IPS-20b (cell line): ENCODE data around the gene CNOT6.

Experiments used
- H3K27ac ChIP-seq: one replicate; pipeline ENCODE4 v1.5.1; 2013; ENCODE audit warnings: low read length
- H3K27me3 ChIP-seq: 2 replicates; pipeline ENCODE4 v1.6.1; 2013; ENCODE audit warnings: mild to moderate bottlenecking, low read length, inconsistent platforms; ENCODE audit not compliant: insufficient read depth
- H3K36me3 ChIP-seq: 2 replicates; pipeline ENCODE4 v1.6.1; 2013; ENCODE audit warnings: low read depth, mild to moderate bottlenecking, inconsistent platforms, low read length, moderate library complexity; ENCODE audit not compliant: insufficient read depth
- H3K4me1 ChIP-seq: 2 replicates; pipeline ENCODE4 v1.6.1; 2013; ENCODE audit warnings: mild to moderate bottlenecking, control low read depth, inconsistent platforms, low read length, moderate library complexity; ENCODE audit not compliant: insufficient read depth
- H3K4me3 ChIP-seq: 2 replicates; pipeline ENCODE4 v1.5.1; 2013; ENCODE audit warnings: mild to moderate bottlenecking, low read length, inconsistent platforms
- H3K9ac ChIP-seq: 2 replicates; pipeline ENCODE4 v1.6.1; 2013; ENCODE audit warnings: low read depth, mild to moderate bottlenecking, inconsistent platforms, low read length, moderate library complexity
- H3K9me3 ChIP-seq: 2 replicates; pipeline ENCODE4 v1.6.1; 2013; ENCODE audit warnings: mild to moderate bottlenecking, low read depth, low read length, inconsistent platforms; ENCODE audit not compliant: insufficient read depth

Gene CNOT6

DNA sequence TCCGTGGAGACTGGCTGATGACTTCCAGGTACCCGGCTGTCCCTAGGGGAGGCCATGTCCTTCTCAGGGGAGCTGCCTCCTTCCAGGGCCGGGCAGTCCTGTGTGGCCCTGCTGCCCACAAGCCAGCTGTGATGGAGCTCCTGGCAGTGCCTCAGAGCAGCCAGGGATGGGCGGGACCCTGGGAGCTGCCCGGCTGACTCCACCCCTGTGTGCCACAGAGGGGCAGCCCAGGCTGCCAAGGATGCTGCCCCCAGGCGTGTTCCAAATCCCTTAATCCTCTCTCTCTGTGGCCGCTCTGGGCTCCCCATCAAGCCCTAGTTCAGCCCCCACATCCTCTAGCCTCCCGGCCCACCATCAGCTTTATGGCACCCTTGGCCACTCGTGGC is 104.1 kb downstream of the CNOT6 start:
- peaks cover 9% of the 10 kb centered on the region for H3K27me3 ChIP-seq
- H3K36me3 ChIP-seq, result no peaks in the 10 kb centered on the region
- no peaks in the 10 kb centered on the region for H3K9me3 ChIP-seq
- no peak overlapping the region for H3K9ac ChIP-seq
- no peaks in the 10 kb centered on the region for H3K4me1 ChIP-seq
- no peak overlapping the region for H3K27ac ChIP-seq
- H3K4me3 ChIP-seq, result no peak overlapping the region

DNA sequence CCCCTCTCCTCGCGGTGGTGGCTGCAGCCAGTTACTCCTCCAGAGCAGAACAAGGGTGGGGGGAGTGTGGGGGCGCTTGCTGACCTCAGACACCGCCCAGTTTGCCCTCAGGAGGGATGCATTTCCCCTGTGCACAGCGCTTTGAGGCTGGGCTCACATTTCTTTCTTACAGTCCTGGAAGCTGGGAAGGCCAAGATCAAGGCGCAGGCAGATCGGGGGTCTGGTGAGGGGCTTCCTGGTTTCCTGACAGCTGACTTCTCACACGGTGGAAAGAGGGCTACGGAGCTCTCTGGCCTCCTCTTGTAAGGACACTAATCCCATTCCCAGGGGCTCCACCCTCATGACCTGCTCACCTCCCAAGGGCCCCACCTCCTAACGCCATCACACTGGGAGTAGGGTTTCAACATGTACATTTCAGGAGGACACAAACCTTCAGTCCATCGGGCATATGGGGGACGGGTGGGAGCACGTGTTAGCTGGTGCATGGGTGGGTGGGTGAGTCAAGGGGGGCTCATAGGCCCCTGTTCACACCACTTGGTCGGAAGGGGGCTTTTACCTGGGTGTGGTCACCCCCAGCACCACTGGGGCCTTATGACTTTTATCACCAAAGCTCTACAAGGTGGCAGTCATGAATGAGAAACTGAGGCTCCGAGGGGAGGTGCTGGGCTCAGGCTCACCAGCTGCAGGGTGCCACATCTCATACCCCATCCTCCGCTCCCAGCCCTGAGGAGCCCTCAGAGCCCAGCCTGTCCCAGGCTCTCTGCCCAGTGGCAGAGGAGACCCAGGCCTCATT is 104.8 kb downstream of the CNOT6 start:
- H3K9ac ChIP-seq, result no peak overlapping the region
- H3K9me3 ChIP-seq, result no peaks in the 10 kb centered on the region
- H3K4me3 ChIP-seq, result no peak overlapping the region
- no peak overlapping the region for H3K27ac ChIP-seq
- H3K36me3 ChIP-seq, result no peaks in the 10 kb centered on the region
- no peaks in the 10 kb centered on the region for H3K4me1 ChIP-seq
- 0 out of 2 replicates have a peak, but pooled peaks cover 2% of the 10 kb centered on the region for H3K27me3 ChIP-seq

DNA sequence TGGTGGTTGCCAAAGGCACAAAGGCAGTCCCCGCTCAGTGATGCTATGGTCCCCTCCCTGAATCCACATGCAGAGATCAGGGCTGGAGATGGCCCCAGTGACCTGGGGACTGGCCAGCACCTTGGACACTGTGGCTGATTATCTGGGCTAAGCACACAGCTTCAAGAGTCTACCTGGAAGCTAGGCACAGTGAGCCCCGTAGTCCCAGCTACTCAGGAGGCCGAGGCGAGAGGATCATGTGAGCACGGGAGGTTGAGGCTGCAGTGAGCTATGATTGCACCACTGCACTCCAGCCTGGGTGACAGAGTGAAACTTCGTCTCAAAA is 105.4 kb downstream of the CNOT6 start:
- Histone ChIP-seq H3K4me1 (no peaks in the 10 kb centered on the region), H3K9ac (no peak overlapping the region), H3K9me3 (no peaks in the 10 kb centered on the region), H3K36me3 (no peaks in the 10 kb centered on the region), H3K27me3 (no peaks in the 10 kb centered on the region), H3K27ac (no peak overlapping the region), H3K4me3 (no peak overlapping the region)

DNA sequence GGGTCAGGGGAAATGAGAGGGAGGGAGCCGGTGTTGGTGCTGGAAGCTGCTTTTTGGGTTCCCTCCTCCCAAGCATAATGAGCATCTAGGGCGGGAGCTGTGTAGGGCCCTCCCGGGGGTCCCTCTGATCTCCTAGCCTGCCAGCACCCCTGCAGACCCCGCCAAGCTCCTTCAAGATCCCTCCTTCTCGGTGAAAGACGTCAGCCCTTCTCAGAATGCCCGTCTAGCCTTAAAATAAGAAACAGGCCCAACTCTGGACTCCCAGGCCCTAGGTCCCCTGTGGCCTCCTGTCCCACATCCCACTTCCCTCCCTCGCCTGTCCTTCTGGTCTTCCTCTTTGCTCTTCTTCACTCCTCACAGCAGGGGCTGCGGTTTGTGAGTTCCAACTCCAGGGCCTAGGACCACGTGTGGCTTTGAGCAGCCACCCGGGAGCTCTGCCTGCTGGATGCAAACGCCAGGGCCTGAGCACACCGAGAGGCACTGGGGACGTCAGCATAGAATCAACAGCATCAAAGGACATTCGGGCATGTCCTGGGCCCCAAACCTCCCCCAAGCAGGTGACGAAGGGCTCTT is 105.9 kb downstream of the CNOT6 start:
- Histone ChIP-seq H3K4me3 (no peak overlapping the region), H3K27ac (no peak overlapping the region), H3K9me3 (no peaks in the 10 kb centered on the region), H3K36me3 (no peaks in the 10 kb centered on the region), H3K9ac (no peak overlapping the region), H3K27me3 (no peaks in the 10 kb centered on the region), H3K4me1 (no peaks in the 10 kb centered on the region)

DNA sequence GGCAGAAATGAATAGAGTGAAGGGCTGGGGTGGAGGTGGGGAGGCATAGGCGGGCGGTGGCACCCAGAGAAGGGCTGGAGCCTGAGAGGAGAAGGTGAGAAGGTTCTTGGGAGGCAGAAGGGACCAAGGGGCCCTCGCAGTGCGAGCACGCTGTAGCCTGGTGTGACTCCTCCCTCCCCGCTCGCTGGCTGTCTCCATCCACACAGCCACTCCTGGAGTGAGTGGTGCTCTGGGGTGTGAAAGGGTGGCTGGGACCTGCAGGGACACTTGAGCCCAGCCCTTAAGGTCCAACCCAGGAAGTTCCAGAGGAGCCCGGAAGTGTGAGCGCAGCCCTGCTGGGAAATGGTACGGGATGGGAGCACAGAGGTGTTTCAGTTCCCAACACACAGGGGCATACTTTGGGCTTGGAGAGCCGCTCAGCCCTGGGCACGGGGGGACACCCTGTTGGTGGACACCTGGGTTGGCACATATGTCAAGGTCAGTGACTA is 106.4 kb downstream of the CNOT6 start:
- no peak overlapping the region for H3K27ac ChIP-seq
- no peaks in the 10 kb centered on the region for H3K4me1 ChIP-seq
- H3K9ac ChIP-seq, result no peak overlapping the region
- H3K4me3 ChIP-seq, result no peak overlapping the region
- no peaks in the 10 kb centered on the region for H3K27me3 ChIP-seq
- H3K36me3 ChIP-seq, result no peaks in the 10 kb centered on the region
- H3K9me3 ChIP-seq, result no peaks in the 10 kb centered on the region

DNA sequence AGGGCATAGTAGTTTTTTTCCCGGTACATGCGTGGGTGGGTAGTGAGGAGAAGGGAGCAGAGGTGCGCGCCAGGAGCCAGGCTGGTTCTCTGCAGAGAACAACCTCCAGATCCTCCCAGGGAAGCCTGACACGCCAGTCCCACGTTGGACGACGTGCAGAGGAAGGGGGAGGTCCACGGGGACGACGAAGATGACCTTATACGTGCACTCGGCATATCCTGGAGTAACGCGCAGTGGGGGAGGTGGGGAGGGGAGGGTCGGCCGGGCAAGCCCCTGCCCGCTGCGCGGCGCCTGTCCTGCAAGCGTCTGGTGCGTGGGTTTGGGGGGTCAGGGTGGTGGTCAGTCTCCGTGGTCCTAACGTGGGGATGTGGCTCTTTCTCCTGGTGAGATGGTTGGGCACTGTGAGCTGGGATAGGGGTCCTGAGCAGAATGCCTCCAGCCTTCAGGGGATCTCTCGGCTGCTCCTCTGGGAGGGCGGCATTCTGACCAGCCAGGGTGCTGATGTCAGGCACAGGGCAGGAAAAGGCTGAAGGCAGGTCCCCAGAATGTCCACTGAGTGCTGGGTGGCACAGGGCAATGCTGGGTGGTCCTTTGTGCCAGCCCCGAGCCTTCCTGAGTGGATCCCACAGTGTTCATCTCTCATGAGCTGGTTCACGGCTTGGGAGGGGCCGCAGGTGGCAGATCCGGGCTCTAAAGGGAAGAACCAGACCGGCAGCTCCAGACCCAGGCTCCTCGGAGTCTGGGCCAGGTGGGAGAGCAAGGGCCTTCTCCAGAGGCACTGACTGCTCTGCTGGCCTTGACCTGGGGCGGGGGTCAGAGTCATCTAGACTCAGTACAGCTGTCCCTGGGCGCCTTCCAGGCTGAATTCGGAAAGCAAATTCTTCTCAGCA is 107.7 kb downstream of the CNOT6 start:
- H3K4me3 ChIP-seq, result no peak overlapping the region
- no peak overlapping the region for H3K27ac ChIP-seq
- no peaks in the 10 kb centered on the region for H3K4me1 ChIP-seq
- H3K36me3 ChIP-seq, result no peaks in the 10 kb centered on the region
- H3K9ac ChIP-seq, result no peak overlapping the region
- no peaks in the 10 kb centered on the region for H3K27me3 ChIP-seq
- H3K9me3 ChIP-seq, result no peaks in the 10 kb centered on the region

DNA sequence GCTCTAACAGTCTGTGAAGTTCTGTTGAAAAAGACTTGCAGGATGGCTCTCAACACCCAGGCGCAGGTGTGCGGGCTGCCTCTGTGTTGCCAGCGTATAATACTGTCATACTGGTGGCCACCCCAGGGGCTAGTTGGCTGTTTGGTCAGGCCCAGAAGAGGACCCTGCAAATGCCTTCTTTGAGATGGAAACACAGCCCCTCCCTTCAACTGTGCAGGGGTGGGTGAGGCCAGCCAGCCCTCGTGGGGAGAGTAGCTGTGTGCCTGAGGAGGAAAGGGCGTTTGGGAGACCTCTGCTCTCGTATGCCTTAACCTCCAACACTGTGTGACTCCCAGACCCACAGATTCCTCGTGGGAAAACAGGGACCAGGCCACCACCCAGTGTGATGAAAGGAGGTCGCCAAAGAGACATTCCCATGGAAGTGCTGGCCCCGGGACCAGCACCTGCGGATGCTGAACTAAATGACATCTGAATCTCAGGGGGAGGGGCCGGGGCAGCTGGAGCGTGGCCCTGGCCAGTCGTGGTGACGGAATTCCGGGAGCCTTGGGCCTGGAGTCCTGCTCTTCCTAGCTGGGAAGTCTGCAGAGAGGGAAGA is 108.4 kb downstream of the CNOT6 start:
- Histone ChIP-seq H3K9ac (no peak overlapping the region), H3K27me3 (no peaks in the 10 kb centered on the region), H3K9me3 (no peaks in the 10 kb centered on the region), H3K4me3 (no peak overlapping the region), H3K27ac (no peak overlapping the region), H3K36me3 (no peaks in the 10 kb centered on the region), H3K4me1 (no peaks in the 10 kb centered on the region)

DNA sequence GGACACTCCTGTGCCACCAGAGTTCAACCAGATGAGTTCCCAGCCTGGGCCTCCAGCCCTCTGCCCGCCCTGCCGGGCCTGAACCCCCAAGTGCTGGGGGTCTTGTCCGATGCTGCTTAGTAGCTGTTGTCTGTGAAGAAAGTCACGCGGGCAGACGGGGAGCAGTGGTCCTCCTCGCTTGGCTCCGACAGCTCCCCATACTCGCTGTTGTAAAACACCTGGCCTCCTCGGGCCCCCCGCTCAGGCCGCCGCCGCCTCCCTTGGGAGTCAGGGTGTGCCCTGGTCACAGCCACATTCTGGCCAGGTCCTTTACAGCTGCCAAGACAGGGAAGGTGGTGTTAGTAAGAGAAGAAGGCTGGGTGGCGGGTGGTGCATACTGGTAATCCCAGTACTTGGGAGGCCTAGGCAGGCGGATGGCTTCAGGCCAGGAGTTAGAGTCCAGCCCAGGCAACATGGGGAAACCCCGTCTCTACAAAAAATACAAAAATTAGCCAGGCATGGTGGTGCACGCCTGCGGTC is 109.0 kb downstream of the CNOT6 start:
- H3K9me3 ChIP-seq, result no peaks in the 10 kb centered on the region
- H3K27me3 ChIP-seq, result no peaks in the 10 kb centered on the region
- no peak overlapping the region for H3K9ac ChIP-seq
- H3K4me3 ChIP-seq, result no peak overlapping the region
- no peaks in the 10 kb centered on the region for H3K4me1 ChIP-seq
- no peaks in the 10 kb centered on the region for H3K36me3 ChIP-seq
- H3K27ac ChIP-seq, result no peak overlapping the region

DNA sequence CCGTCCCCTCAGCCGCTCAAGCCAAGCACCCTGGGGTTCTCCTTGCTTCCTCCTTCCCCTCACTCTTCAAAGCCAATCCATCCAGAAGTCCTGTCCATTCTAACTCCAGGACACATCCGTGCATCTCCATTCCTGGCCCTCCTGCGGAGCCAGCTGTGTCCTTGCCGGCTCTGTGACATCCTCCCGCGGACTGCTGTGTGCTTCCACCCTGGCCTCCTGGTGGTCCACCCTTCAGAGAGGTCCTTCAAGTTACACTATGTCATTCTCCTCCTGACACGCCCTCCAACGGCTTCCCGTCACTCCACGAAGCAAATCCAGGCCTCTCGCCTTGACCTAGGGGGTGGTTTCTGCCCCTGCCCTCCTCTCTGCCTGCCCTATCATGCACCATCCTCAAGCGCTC is 110.1 kb downstream of the CNOT6 start:
- no peaks in the 10 kb centered on the region for H3K27me3 ChIP-seq
- H3K36me3 ChIP-seq, result no peaks in the 10 kb centered on the region
- H3K4me3 ChIP-seq, result no peak overlapping the region
- H3K9ac ChIP-seq, result no peak overlapping the region
- H3K4me1 ChIP-seq, result no peaks in the 10 kb centered on the region
- H3K27ac ChIP-seq, result no peak overlapping the region
- H3K9me3 ChIP-seq, result no peaks in the 10 kb centered on the region

DNA sequence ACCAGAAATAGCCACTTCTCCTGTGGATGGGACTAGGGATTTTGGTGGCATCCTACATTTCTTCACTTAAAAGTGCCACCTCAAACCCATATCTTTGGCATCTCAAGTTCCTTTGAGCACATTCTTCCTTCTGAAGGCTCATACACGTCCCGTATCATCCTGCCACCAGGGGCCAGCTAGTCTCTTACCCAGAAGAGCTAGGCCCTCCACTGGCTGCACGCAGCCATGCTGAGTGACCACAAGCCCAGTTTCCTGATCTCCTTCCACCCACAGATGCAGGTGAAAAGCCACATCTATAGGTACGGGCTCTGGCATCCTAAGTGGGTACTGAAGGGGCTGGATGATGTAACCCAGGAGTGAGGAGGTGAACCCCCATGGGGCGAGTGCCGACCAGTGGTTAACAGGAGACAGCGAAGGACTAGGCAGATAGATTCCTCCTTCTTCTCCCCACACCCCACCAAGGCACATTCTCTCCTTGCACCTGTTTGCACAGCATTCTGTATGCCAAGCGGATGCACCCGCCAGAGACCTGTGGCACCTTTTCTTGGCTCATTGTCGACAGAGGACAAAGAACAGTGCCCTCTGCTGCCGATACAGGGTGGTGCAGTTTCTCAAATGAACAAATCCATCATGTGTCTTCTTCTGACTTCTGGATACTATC is 111.5 kb downstream of the CNOT6 start:
- Histone ChIP-seq H3K4me1 (no peaks in the 10 kb centered on the region), H3K9me3 (no peaks in the 10 kb centered on the region), H3K36me3 (no peaks in the 10 kb centered on the region), H3K4me3 (no peak overlapping the region), H3K27ac (no peak overlapping the region), H3K9ac (no peak overlapping the region), H3K27me3 (no peaks in the 10 kb centered on the region)

DNA sequence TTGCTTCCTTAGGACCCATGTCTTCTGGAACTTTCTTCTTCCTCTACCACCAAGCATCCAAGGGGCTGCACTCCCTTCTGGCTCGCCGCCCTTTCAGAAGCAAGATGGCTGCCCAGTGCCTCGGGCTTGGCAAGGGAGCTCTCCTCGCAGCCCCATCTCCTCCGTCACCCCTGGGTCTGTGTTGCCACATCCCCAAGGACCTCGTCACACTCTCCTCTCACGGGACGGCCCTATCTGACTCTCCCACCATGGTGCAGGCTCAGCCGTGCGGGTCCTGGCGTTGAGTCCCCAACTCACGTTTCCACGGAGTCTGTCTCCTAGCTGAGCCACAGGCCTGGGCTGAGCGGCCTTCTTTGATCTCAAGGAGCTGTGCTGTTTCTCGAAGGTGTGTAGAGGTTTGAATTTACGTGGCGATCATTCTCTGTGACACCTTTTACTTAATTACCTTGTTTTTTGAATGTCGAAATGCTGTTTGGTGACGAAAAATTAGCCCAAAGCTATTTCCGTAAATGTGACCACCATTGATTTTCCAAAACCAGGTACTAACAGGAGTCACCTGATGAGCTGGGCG is 112.1 kb downstream of the CNOT6 start:
- Histone ChIP-seq H3K9ac (no peak overlapping the region), H3K4me3 (no peak overlapping the region), H3K27ac (no peak overlapping the region), H3K36me3 (no peaks in the 10 kb centered on the region), H3K27me3 (no peaks in the 10 kb centered on the region), H3K9me3 (no peaks in the 10 kb centered on the region), H3K4me1 (no peaks in the 10 kb centered on the region)
